WI38 (cell line): ENCODE measurements around the gene PCSK5.

Experiments
- H3K4me3 ChIP-seq: 2 replicates; pipeline ENCODE4 v1.5.1; 2011; ENCODE audit warnings: low read depth, mild to moderate bottlenecking, control low read depth, low read length
- TF ChIP-seq, protein P1 (sequence below): IDR thresholded peaks from 2 replicates; pipeline ENCODE4 v1.5.1; 2012; ENCODE audit warnings: low read depth, mild to moderate bottlenecking, control low read depth, low read length

The PCSK5 gene

GRCh38 chr9:76373784-76374474 lies 483.5 kb downstream of the PCSK5 start:
- TF ChIP-seq, protein P1, sequence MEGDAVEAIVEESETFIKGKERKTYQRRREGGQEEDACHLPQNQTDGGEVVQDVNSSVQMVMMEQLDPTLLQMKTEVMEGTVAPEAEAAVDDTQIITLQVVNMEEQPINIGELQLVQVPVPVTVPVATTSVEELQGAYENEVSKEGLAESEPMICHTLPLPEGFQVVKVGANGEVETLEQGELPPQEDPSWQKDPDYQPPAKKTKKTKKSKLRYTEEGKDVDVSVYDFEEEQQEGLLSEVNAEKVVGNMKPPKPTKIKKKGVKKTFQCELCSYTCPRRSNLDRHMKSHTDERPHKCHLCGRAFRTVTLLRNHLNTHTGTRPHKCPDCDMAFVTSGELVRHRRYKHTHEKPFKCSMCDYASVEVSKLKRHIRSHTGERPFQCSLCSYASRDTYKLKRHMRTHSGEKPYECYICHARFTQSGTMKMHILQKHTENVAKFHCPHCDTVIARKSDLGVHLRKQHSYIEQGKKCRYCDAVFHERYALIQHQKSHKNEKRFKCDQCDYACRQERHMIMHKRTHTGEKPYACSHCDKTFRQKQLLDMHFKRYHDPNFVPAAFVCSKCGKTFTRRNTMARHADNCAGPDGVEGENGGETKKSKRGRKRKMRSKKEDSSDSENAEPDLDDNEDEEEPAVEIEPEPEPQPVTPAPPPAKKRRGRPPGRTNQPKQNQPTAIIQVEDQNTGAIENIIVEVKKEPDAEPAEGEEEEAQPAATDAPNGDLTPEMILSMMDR, result no peak
- H3K4me3 ChIP-seq, result no peak overlapping the region

DNA sequence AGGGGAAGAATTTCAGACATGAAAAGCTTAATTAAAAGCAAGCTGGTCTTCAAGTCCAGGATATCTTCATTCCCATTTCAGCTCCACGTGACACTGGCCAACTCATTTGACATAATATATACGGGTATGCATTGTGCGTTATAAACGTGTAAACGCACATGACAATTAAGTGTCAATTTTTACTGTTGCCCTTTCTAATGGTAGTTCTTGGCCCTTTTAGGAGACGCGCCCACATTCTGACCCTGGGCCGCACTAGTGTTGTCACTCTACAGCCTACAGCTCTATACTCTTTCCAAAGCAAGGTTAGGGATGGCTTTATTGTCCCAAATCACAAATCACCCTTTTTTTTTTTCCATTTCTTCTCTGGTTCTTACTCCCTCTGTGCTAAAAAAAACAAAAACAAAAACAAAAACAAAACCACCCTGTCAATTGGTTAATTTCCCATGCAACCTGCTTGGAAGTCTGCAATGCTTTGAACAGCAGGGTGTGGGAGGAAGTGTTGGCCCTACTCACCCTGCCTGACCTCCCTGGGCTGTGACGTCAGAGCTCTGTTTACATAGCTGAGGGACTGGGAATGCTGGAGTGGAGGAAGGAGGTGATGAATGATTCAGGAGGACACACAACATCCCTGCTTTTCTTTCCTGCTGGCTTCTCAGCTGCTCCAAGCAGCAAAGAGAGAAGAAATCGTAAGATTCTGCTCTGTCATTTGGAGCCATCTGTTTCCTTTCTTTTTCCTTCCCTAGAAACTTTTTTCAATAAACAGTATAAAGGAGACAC lies 484.5 kb downstream of the PCSK5 start:
- TF ChIP-seq, protein P1, result no peak
- H3K4me3 ChIP-seq, result no peak overlapping the region

GRCh38 chr9:76377791-76378190 lies 487.3 kb downstream of the PCSK5 start:
- TF ChIP-seq, protein P1, result no peak
- H3K4me3 ChIP-seq, result no peak overlapping the region

DNA sequence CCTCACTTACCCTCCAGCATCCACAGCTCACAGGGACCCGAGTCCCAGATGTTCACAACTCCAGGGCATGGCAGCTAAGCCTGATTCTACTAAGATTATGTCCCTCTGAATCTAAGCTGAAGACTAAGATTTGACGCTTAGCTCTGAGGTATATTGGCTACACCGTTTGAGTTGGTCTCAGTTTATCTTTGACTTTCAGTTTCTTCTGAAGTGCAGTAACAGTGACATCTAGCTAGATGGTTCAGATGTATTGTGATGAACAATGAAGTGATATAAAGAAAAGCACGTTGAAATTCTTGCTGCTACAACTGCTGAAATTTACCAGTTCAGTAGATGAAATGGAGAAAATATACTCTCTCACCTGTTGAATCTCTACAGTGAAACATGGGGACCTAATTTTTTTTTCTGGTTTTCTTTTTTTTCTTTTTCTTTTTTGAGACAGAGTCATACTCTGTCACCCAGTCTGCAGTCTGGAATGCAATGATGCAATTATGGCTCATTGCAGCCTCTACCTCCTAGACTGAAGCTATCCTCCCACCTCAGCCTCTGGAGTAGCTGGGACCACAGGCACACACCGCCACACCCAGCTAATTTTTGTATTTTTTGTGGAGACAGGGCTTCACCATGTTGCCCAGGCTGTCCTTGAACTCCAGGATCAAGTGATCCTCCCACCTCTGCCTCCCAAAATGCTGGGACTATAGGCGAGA lies 488.0 kb downstream of the PCSK5 start:
- H3K4me3 ChIP-seq, result no peak overlapping the region
- TF ChIP-seq, protein P1, result no peak

GRCh38 chr9:76379494-76379893 lies 489.0 kb downstream of the PCSK5 start:
- H3K4me3 ChIP-seq, result no peak overlapping the region
- TF ChIP-seq, protein P1, result no peak

- TF ChIP-seq, protein P1, result no peak
- H3K4me3 ChIP-seq, result no peak overlapping the region
Measured at GRCh38 chr9:76390656-76391055, 500.2 kb downstream of the PCSK5 start.
